SK-N-SH treated with all-trans-retinoic acid at 6 μM for 48 hours (cell line): ENCODE data around the gene POLD4.

Experiments used
- BACH2 ChIP-seq: fragments of 250-450 bp; sonication (Bioruptor Pico); IDR thresholded peaks from 2 replicates; pipeline ENCODE4 v1.9.0; 2021; ENCODE audit warnings: mild to moderate bottlenecking, borderline replicate concordance
- OSR1 ChIP-seq: fragments of 250-450 bp; sonication (Bioruptor Pico); IDR thresholded peaks from 2 replicates; pipeline ENCODE4 v1.8.0; 2022; ENCODE audit warnings: moderate library complexity, mild to moderate bottlenecking, inconsistent platforms
- RARB ChIP-seq: fragments of 250-450 bp; sonication (Bioruptor Pico); IDR thresholded peaks from 2 replicates; pipeline ENCODE4 v1.8.0; 2021; ENCODE audit warnings: mild to moderate bottlenecking, moderate library complexity
- TSHZ2 ChIP-seq: fragments of 250-450 bp; sonication (Bioruptor Pico); IDR thresholded peaks from 2 replicates; pipeline ENCODE4 v1.5.0; 2020; ENCODE audit warnings: mild to moderate bottlenecking, moderate library complexity

DNA sequence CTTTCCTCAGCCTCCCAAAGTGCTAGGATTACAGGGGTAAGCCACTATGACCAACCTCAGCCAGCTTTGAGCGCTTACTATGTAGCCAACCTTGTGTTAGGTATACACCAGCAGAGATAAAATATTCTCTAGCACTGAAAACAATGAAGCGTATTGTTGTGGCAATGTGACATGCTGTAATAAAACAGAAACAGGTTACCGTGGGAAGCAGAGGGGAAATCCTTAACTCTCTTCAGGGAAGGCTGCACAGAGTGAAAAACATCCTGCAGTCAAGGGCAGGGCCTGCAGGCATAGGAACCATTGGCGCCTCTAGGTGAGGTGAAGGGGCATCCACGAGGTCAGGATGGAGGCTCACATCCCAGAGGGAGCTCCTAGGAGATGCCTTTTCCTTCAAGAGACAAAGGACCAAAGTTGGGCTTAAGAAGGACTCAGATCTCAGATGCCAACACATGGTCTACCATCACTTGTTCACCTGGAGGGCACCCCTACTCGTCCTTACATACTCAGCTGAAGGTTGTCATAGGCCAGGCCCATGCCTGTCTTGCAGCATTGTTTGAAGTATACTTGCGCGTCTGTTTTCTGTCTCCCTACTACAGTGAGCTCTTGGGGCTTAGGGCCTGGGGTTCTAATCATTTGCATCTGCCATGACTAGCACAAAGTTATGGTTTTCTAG, 8.0 kb downstream of the POLD4 start:
- TF ChIP-seq BACH2 (no peak), RARB (CRISPR knock-in tag) (no peak), TSHZ2 (CRISPR knock-in tag) (no peak), OSR1 (CRISPR knock-in tag) (no peak)
